Neuronal stem cell (in vitro differentiated cells): Measurements from ENCODE around the gene ZNF101.

Source experiments
- DNase-seq: peaks from one replicate; pipeline ENCODE4 v3.0.0-alpha.2; 2013; ENCODE audit warnings: low spot score
- H2AFZ ChIP-seq: one replicate; pipeline ENCODE4 v1.6.1; 2013; ENCODE audit warnings: mild to moderate bottlenecking, low read length, inconsistent platforms
- H2AK5ac ChIP-seq: 2 replicates; pipeline ENCODE4 v1.6.1; 2013; ENCODE audit warnings: low read depth, mild to moderate bottlenecking, inconsistent platforms, low read length, moderate library complexity, mixed read lengths
- H2BK120ac ChIP-seq: 2 replicates; pipeline ENCODE4 v1.6.1; 2013; ENCODE audit warnings: low read depth, mild to moderate bottlenecking, inconsistent platforms, low read length, moderate library complexity, mixed read lengths
- H2BK12ac ChIP-seq: one replicate; pipeline ENCODE4 v1.6.1; 2013; ENCODE audit warnings: low read length, inconsistent platforms
- H2BK15ac ChIP-seq: 2 replicates; pipeline ENCODE4 v1.6.1; 2013; ENCODE audit warnings: mild to moderate bottlenecking, low read length, inconsistent platforms, mixed read lengths
- H2BK5ac ChIP-seq: one replicate; pipeline ENCODE4 v1.6.1; 2013; ENCODE audit warnings: inconsistent platforms, mild to moderate bottlenecking, low read length, moderate library complexity
- H3K14ac ChIP-seq: one replicate; pipeline ENCODE4 v1.6.1; 2013; ENCODE audit warnings: low read length, inconsistent platforms
- H3K18ac ChIP-seq: 2 replicates; pipeline ENCODE4 v1.6.1; 2013; ENCODE audit warnings: low read length, inconsistent platforms
- H3K23ac ChIP-seq: 2 replicates; pipeline ENCODE4 v1.6.1; 2013; ENCODE audit warnings: low read depth, mild to moderate bottlenecking, mixed read lengths, low read length, inconsistent platforms; ENCODE audit not compliant: poor library complexity
- H3K27ac ChIP-seq: replicated peaks from 3 replicates; pipeline ENCODE4 v1.5.1; 2013; ENCODE audit warnings: low read length, inconsistent platforms
- H3K27me3 ChIP-seq, 3 experiments: 2 replicates each; pipeline ENCODE4 v1.6.1; 2013; ENCODE audit warnings: low read length in 3 of 3, mild to moderate bottlenecking in 2 of 3, inconsistent platforms in 1 of 3, low read depth in 1 of 3, mixed read lengths in 1 of 3, moderate library complexity in 1 of 3; ENCODE audit not compliant: control insufficient read depth in 3 of 3, insufficient read depth in 3 of 3
- H3K36me3 ChIP-seq, 2 donors: replicated peaks in 1 of 2; 2 replicates each; pipeline ENCODE4 v1.6.1; 2013; ENCODE audit warnings: low read length in 2 of 2; ENCODE audit not compliant: control insufficient read depth in 2 of 2, insufficient read depth in 2 of 2
- H3K4ac ChIP-seq: 2 replicates; pipeline ENCODE4 v1.6.1; 2013; ENCODE audit warnings: inconsistent platforms, mild to moderate bottlenecking, low read length, moderate library complexity
- H3K4me1 ChIP-seq, 2 donors: 1 replicate in 1 of 2; 2 replicates in 1 of 2; pipeline ENCODE4 v1.6.1; 2013; ENCODE audit warnings: low read length in 2 of 2, low read depth in 1 of 2; ENCODE audit not compliant: control insufficient read depth in 2 of 2, insufficient read depth in 1 of 2
- H3K4me2 ChIP-seq: one replicate; pipeline ENCODE4 v1.6.1; 2013; ENCODE audit warnings: mild to moderate bottlenecking, low read length, inconsistent platforms; ENCODE audit not compliant: insufficient read depth, poor library complexity, severe bottlenecking
- H3K4me3 ChIP-seq, 2 donors: 2 replicates each; pipeline ENCODE4 v1.5.1; 2013; ENCODE audit warnings: low read length in 2 of 2, mild to moderate bottlenecking in 2 of 2, inconsistent platforms in 1 of 2, moderate library complexity in 1 of 2
- H3K79me1 ChIP-seq: one replicate; pipeline ENCODE4 v1.6.1; 2013; ENCODE audit warnings: low read depth, mild to moderate bottlenecking, inconsistent platforms, low read length, moderate library complexity
- H3K9ac ChIP-seq: one replicate; pipeline ENCODE4 v1.6.1; 2013; ENCODE audit warnings: mild to moderate bottlenecking, low read depth, low read length, inconsistent platforms; ENCODE audit not compliant: poor library complexity
- H3K9me3 ChIP-seq, 2 donors: replicated peaks in 1 of 2; 2 replicates each; pipeline versions ENCODE3 to v1.6.1; 2013; ENCODE audit warnings: low read length in 2 of 2, mild to moderate bottlenecking in 2 of 2, inconsistent platforms in 1 of 2, low read depth in 1 of 2, mixed read lengths in 1 of 2, moderate library complexity in 1 of 2; ENCODE audit not compliant: control insufficient read depth in 2 of 2, insufficient read depth in 1 of 2
- H4K8ac ChIP-seq: one replicate; pipeline ENCODE4 v1.6.1; 2013; ENCODE audit warnings: low read depth, mild to moderate bottlenecking, inconsistent platforms, low read length, moderate library complexity
- H4K91ac ChIP-seq: one replicate; pipeline ENCODE4 v1.6.1; 2013; ENCODE audit warnings: low read length, low read depth, mild to moderate bottlenecking, inconsistent platforms; ENCODE audit not compliant: poor library complexity
- WGBS, 2 donors: extraction: QIAGEN DNeasy Blood & Tissue Kit; methylation state at CpG; one replicate each; pipeline ENCODE4 v1.1.7; 2013; ENCODE audit warnings: missing lambda C conversion rate in 2 of 2, mixed read lengths in 1 of 2; ENCODE audit not compliant: insufficient read length in 2 of 2, insufficient replicate concordance in 1 of 2; ENCODE audit errors: extremely low coverage in 2 of 2; 5-methylcytosine and 5-hydroxymethylcytosine counted together

ZNF101 gene

GRCh38 chr19:19719798-19720197 lies 51.2 kb downstream of the ZNF101 start:
- Histone ChIP-seq H3K18ac (no peak overlapping the region), H3K4ac (no peak overlapping the region), H2BK15ac (no peak overlapping the region), H3K27me3 (peaks cover 0 to 2% (median 0%) of the 10 kb centered on the region in 3 experiments), H4K8ac (no peak overlapping the region), H2BK12ac (no peak overlapping the region), H2BK5ac (no peak overlapping the region), H2AFZ (no peak overlapping the region), H3K4me2 (no peak overlapping the region), H3K23ac (no peak overlapping the region), H3K14ac (no peak overlapping the region), H3K4me3 (no peak overlapping the region), H3K79me1 (peaks cover 3% of the 10 kb centered on the region), H3K9ac (no peak overlapping the region), H2AK5ac (no peak overlapping the region), H3K36me3 (peaks cover 4 to 45% of the 10 kb centered on the region in 2 donors), H3K9me3 (peaks cover 24 to 74% of the 10 kb centered on the region in 2 donors), H3K27ac (no peak overlapping the region), H4K91ac (no peak overlapping the region), H3K4me1 (no peaks in the 10 kb centered on the region), H2BK120ac (no peak overlapping the region)
- no peak for DNase-seq
- WGBS, 2 donors = no CpG with 5 or more reads among the region's 2 CpGs

DNA sequence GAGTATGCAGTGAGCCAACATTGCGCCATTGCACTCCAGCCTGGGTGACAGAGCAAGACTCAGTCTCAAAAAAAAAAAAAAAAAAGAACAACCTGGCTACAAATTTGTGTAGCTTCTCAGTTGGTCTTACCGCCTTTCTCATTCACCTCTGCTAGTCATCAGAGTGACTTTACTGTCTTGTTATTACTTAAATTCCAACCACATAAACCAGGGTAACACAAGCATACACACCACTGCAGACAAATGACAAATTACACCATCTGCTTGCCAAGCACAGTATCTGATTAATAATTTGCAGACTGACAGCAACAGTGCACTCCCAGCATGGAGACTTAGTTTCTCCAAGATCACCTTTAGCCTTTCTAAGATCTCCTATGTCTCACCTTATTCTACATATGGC lies 53.3 kb downstream of the ZNF101 start:
- no peak for DNase-seq
- Histone ChIP-seq H3K4me3 (no peak overlapping the region), H2AK5ac (no peak overlapping the region), H2AFZ (no peak overlapping the region), H3K23ac (no peak overlapping the region), H3K4me1 (no peaks in the 10 kb centered on the region), H2BK120ac (no peak overlapping the region), H2BK12ac (no peak overlapping the region), H3K27me3 (peaks cover 0 to 2% (median 0%) of the 10 kb centered on the region in 3 experiments), H3K79me1 (peaks cover 5% of the 10 kb centered on the region), H3K14ac (no peak overlapping the region), H3K4ac (no peak overlapping the region), H2BK15ac (no peak overlapping the region), H3K9ac (no peak overlapping the region), H3K36me3 (peaks cover 2 to 29% of the 10 kb centered on the region in 2 donors), H3K27ac (no peak overlapping the region), H2BK5ac (no peak overlapping the region), H3K4me2 (no peak overlapping the region), H3K18ac (no peak overlapping the region), H3K9me3 (peaks cover 19 to 53% of the 10 kb centered on the region in 2 donors), H4K8ac (no peak overlapping the region), H4K91ac (no peak overlapping the region)
- WGBS, 2 donors = no CpG with 5 or more reads among the region's 2 CpGs

- Histone ChIP-seq H4K91ac (no peak within 1 kb of the TSS), H3K4me2 (peak within 1 kb of the TSS; percentile 69), H3K4ac (no peak within 1 kb of the TSS), H2BK15ac (no peak within 1 kb of the TSS), H3K4me3 (peak within 1 kb of the TSS; percentile 70 to 96), H3K4me1 (peaks cover 0 to 2% of the 10 kb centered on the region in 2 donors), H3K14ac (no peak within 1 kb of the TSS), H3K9me3 (peaks cover 0 to 40% of the 10 kb centered on the region in 2 donors), H2BK120ac (no peak within 1 kb of the TSS), H3K27ac (no peak within 1 kb of the TSS), H3K23ac (peak within 1 kb of the TSS; percentile 90), H2BK5ac (no peak within 1 kb of the TSS), H3K27me3 (no peaks in the 10 kb centered on the region), H2BK12ac (no peak within 1 kb of the TSS), H3K18ac (peak within 1 kb of the TSS; percentile 94), H2AK5ac (no peak within 1 kb of the TSS), H3K36me3 (peaks cover 7 to 28% of the 10 kb centered on the region in 2 donors), H2AFZ (peak within 1 kb of the TSS; percentile 91), H3K9ac (peak within 1 kb of the TSS; percentile 96), H4K8ac (no peak within 1 kb of the TSS), H3K79me1 (peaks cover 11% of the 10 kb centered on the region)
- DNase-seq = peak; percentile 85
- no CpG with 5 or more reads among the region's 61 CpGs for WGBS, 2 donors
These were observed 64.2 kb downstream of the ZNF101 start, which contains the start of gene ZNF14 for GRCh38 chr19:19732579-19733501. ZNF14 (minus strand) TSS chr19:19733112; CDS start chr19:19732958, 154 bp downstream.
